B cell (primary cell): ENCODE results near the gene MPC1. TPM values are rescaled to one million over a fixed set of nuclear protein-coding genes. Genes with fewer than 3 reads are reported as not detected.

Experiments
- ATAC-seq: fragments of 200-7000 bp; cut with Tn5 transposase; one replicate; pipeline ENCODE4 v1.10.0; 2021; ENCODE audit warnings: low read depth, mild to moderate bottlenecking, moderate number of reproducible peaks, moderate library complexity
- CTCF ChIA-PET: fragments of 350-600 bp; sonication (Branson Sonifier 250); formaldehyde crosslinking; loops from one replicate; lab custom pipeline; 2021; ENCODE audit warnings: antibody characterized with exemption, inconsistent platforms; lab: Charles Lee
- POLR2A ChIA-PET: fragments of 350-600 bp; sonication (Branson Sonifier 250); formaldehyde crosslinking; loops from one replicate; lab custom pipeline; 2021; ENCODE audit warnings: antibody characterized with exemption; lab: Charles Lee
- DNase-seq: peaks from one replicate; pipeline ENCODE4 v3.0.0; 2013
- H2AFZ ChIP-seq: 2 replicates; pipeline ENCODE4 v1.6.1; 2012; ENCODE audit warnings: mild to moderate bottlenecking, low read depth, low read length; ENCODE audit not compliant: insufficient read depth, poor library complexity, severe bottlenecking
- H3K27ac ChIP-seq, 2 donors: 1 replicate in 1 of 2; 2 replicates in 1 of 2; pipeline ENCODE4 v1.5.1; 2012 to 2013; ENCODE audit warnings: low read length in 2 of 2, mild to moderate bottlenecking in 2 of 2, moderate library complexity in 1 of 2
- H3K27me3 ChIP-seq, 4 experiments: fragments of 200-600 bp in 1 of 4; sonication (generic) in 1 of 4; replicated peaks in 1 of 4; 1 replicate in 2 of 4; 2 replicates in 2 of 4; pipeline versions ENCODE4 v1.6.1 to v1.7.0; 2013 to 2016; ENCODE audit warnings: low read length in 3 of 4, mild to moderate bottlenecking in 2 of 4, mixed read lengths in 1 of 4, moderate library complexity in 1 of 4; ENCODE audit not compliant: insufficient read depth in 4 of 4, control insufficient read depth in 3 of 4; ENCODE audit errors: control extremely low read depth in 1 of 4
- H3K36me3 ChIP-seq, 2 experiments: replicated peaks in 1 of 2; 1 replicate in 1 of 2; 2 replicates in 1 of 2; pipeline versions ENCODE4 v1.6.1 to v1.7.1; 2013; ENCODE audit warnings: low read length in 1 of 2; ENCODE audit not compliant: insufficient read depth in 2 of 2, control insufficient read depth in 1 of 2; ENCODE audit errors: control extremely low read depth in 1 of 2, extremely low read depth in 1 of 2
- H3K4me1 ChIP-seq, 2 donors: fragments of 200-600 bp in 1 of 2; sonication (generic) in 1 of 2; 1 replicate in 1 of 2; 2 replicates in 1 of 2; pipeline versions ENCODE4 v1.5.1 to v1.6.1; 2013 to 2017; ENCODE audit warnings: low read length in 2 of 2; ENCODE audit not compliant: control insufficient read depth in 2 of 2, insufficient read depth in 2 of 2
- H3K4me2 ChIP-seq: replicated peaks from 2 replicates; pipeline ENCODE3; 2012; ENCODE audit warnings: mild to moderate bottlenecking, low read depth, low read length; ENCODE audit not compliant: poor library complexity, severe bottlenecking
- H3K4me3 ChIP-seq, 5 experiments: fragments of 200-600 bp in 1 of 5; sonication (generic) in 1 of 5; 1 replicate in 3 of 5; 2 replicates in 2 of 5; pipeline versions ENCODE4 v1.5.1 to v1.7.0; 2011 to 2016; ENCODE audit warnings: low read length in 4 of 5, mild to moderate bottlenecking in 4 of 5, low read depth in 2 of 5, control low read depth in 1 of 5, moderate library complexity in 1 of 5; ENCODE audit not compliant: insufficient read depth in 1 of 5; ENCODE audit errors: control extremely low read depth in 1 of 5, extremely low read depth in 1 of 5
- H3K79me2 ChIP-seq: fragments of 200-600 bp; sonication (generic); one replicate; pipeline ENCODE4 v1.6.0; 2016; ENCODE audit warnings: low read length; ENCODE audit not compliant: control insufficient read depth, insufficient read depth
- H3K9ac ChIP-seq: fragments of 200-600 bp; sonication (generic); 2 replicates; pipeline ENCODE4 v1.6.1; 2017; ENCODE audit warnings: mild to moderate bottlenecking, low read length, moderate library complexity
- H3K9me3 ChIP-seq, 3 donors: one replicate each; pipeline versions ENCODE4 v1.6.1 to v1.7.1; 2013; ENCODE audit warnings: low read length in 2 of 3; ENCODE audit not compliant: control insufficient read depth in 2 of 3, insufficient read depth in 1 of 3; ENCODE audit errors: control extremely low read depth in 1 of 3
- H4K20me1 ChIP-seq: 2 replicates; pipeline ENCODE4 v1.6.0; 2012; ENCODE audit warnings: mild to moderate bottlenecking, low read length; ENCODE audit not compliant: insufficient read depth, control insufficient read depth, poor library complexity, severe bottlenecking
- H3K27ac Mint-ChIP-seq: one replicate; pipeline ENCODE4 v1.8.0; 2021; ENCODE audit warnings: mixed read lengths
- H3K27me3 Mint-ChIP-seq: one replicate; pipeline ENCODE4 v1.8.0; 2021; ENCODE audit warnings: mixed read lengths
- H3K4me1 Mint-ChIP-seq: one replicate; pipeline ENCODE4 v1.8.0; 2021; ENCODE audit warnings: mixed read lengths
- H3K4me3 Mint-ChIP-seq: one replicate; pipeline ENCODE4 v1.8.0; 2021; ENCODE audit warnings: mixed read lengths
- H3K9me3 Mint-ChIP-seq: one replicate; pipeline ENCODE4 v1.8.0; 2022; ENCODE audit warnings: mixed read lengths; ENCODE audit not compliant: insufficient read depth
- EZH2 ChIP-seq: IDR thresholded peaks from 2 replicates; pipeline ENCODE4 v1.6.1; 2012; ENCODE audit warnings: borderline replicate concordance, low read depth, mild to moderate bottlenecking, moderate library complexity, low read length; ENCODE audit not compliant: insufficient read depth, poor library complexity, severe bottlenecking
- WGBS: methylation state at CpG from one replicate; pipeline ENCODE4 v1.1.5; 2013; ENCODE audit warnings: missing lambda C conversion rate; ENCODE audit not compliant: insufficient coverage; 5-methylcytosine and 5-hydroxymethylcytosine counted together
- intact Hi-C: fragments of 100-400 bp; cut with micrococcal nuclease; formaldehyde crosslinking; loops from one replicate; pipeline ENCODE4 v1.10.0; 2022
- polyA plus RNA-seq: library from polyadenylated mRNA; depleted of rRNA; stranded (reverse); fragments of >200 nt; gene quantifications from 2 replicates; pipeline ENCODE4 v1.2.3, GENCODE V29; 2012
- total RNA-seq, 2 donors: library from RNA; stranded (reverse); fragments of 120-200 nt in 1 of 2; gene quantifications; 1 replicate in 1 of 2; 2 replicates in 1 of 2; pipeline versions ENCODE4 v1.2.3 to v1.2.4, GENCODE V29; 2013 to 2022
- TF ChIP-seq, protein P1 (sequence below): fragments of 200-600 bp; IDR thresholded peaks from one replicate; pipeline ENCODE4 v1.8.0; 2022; ENCODE audit warnings: antibody characterized with exemption, mild to moderate bottlenecking

Gene MPC1
- total and polyA plus RNA-seq, 2 donors (not counting 1 experiment from before 2014, with no cell fraction given): 19.8 to 23.9 TPM

DNA sequence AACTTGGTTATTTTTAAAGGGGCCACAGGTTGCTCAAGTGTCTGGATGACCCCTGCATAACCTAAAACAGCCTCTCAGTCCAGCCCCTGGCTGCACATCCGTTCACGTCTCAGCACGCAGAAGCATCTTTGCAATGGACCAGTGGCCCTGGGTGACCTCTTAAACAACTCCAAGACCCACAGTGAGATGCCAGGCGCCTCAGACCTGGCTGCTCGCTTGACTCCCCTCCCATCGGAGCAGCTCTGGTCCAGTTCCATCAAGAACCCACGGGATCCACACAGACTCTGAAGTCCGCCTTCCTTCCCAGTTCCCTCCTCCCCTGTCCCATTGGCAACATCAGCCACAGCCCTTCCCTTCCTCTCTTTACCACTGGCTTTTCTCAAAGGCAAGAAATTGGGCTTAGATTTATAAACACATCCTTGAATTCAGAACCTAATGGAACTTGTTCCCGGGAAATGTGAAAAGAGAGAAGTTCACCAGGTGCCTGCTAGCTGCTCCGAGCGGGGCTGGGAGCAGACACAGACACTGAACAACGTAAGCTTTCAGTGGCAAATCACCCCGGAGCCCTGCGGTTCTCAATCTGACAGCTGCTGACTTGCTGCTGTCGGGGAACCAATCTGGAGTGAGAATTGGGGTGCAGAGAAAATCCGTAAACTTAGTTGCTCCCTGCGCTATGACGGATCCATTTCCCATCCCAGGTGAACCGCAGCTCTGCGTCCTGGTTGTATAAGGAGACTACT, 39.6 kb upstream of the MPC1 start:
- Mint-ChIP-seq H3K4me3 (no peak overlapping the region), H3K9me3 (no peaks in the 10 kb centered on the region), H3K27me3 (no peaks in the 10 kb centered on the region), H3K27ac (no peak overlapping the region), H3K4me1 (no peaks in the 10 kb centered on the region)
- ChIA-PET POLR2A (no interaction called here), CTCF (no interaction called here)
- Histone ChIP-seq H3K27ac (no peak overlapping the region), H3K9ac (no peak overlapping the region), H4K20me1 (no peaks in the 10 kb centered on the region), H3K4me2 (no peak overlapping the region), H3K36me3 (no peaks in the 10 kb centered on the region), H3K9me3 (no peaks in the 10 kb centered on the region), H2AFZ (no peak overlapping the region), H3K79me2 (no peaks in the 10 kb centered on the region), H3K4me1 (no peaks in the 10 kb centered on the region), H3K4me3 (no peak overlapping the region), H3K27me3 (peaks cover 0 to 2% (median 0%) of the 10 kb centered on the region in 4 experiments)
- WGBS: 98% methylated on average over 15 of the region's 20 CpGs
- ATAC-seq: no peak
- TF ChIP-seq EZH2: no peak
- TF ChIP-seq, protein P1, sequence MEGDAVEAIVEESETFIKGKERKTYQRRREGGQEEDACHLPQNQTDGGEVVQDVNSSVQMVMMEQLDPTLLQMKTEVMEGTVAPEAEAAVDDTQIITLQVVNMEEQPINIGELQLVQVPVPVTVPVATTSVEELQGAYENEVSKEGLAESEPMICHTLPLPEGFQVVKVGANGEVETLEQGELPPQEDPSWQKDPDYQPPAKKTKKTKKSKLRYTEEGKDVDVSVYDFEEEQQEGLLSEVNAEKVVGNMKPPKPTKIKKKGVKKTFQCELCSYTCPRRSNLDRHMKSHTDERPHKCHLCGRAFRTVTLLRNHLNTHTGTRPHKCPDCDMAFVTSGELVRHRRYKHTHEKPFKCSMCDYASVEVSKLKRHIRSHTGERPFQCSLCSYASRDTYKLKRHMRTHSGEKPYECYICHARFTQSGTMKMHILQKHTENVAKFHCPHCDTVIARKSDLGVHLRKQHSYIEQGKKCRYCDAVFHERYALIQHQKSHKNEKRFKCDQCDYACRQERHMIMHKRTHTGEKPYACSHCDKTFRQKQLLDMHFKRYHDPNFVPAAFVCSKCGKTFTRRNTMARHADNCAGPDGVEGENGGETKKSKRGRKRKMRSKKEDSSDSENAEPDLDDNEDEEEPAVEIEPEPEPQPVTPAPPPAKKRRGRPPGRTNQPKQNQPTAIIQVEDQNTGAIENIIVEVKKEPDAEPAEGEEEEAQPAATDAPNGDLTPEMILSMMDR: no peak
- intact Hi-C loops: no loop called here
- DNase-seq: no peak

DNA sequence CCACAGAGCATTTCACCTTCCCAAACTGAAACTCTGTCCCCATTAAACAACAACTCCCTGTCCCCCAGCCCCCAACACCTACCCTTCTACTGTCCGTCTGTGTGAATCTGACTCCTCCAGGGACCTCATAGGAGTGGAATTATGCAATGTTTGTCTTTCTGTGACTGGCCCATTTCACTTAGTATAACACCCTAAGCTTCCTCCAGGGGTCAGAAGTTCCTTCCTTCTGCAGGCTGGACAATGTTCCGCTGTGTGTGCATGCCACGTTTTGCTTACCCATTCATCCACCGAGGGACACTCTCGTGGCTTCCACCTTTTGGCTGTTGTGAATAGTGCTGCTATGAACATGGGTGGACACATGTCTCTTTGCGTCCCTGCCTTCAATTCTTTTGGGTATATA, 37.6 kb upstream of the MPC1 start:
- TF ChIP-seq, protein P1: no peak
- no peak for TF ChIP-seq EZH2
- Mint-ChIP-seq H3K4me1 (no peaks in the 10 kb centered on the region), H3K9me3 (peaks cover 10% of the 10 kb centered on the region), H3K27me3 (no peaks in the 10 kb centered on the region), H3K4me3 (no peak overlapping the region), H3K27ac (no peak overlapping the region)
- intact Hi-C loops: no loop called here
- Histone ChIP-seq H3K27me3 (peaks cover 0 to 2% (median 0%) of the 10 kb centered on the region in 4 experiments), H2AFZ (no peak overlapping the region), H3K36me3 (no peaks in the 10 kb centered on the region), H3K4me2 (no peak overlapping the region), H3K9me3 (peaks cover 0 to 10% (median 0%) of the 10 kb centered on the region in 3 donors), H4K20me1 (no peaks in the 10 kb centered on the region), H3K9ac (no peak overlapping the region), H3K27ac (no peak overlapping the region), H3K79me2 (no peaks in the 10 kb centered on the region), H3K4me3 (no peak overlapping the region), H3K4me1 (no peaks in the 10 kb centered on the region)
- ChIA-PET CTCF (no interaction called here), POLR2A (no interaction called here)
- ATAC-seq (no peak), DNase-seq (no peak)
- WGBS: no CpG with 5 or more reads among the region's 6 CpGs
